H9 (cell line): Measurements from ENCODE around the gene BAG3. TPM values are rescaled to one million over a fixed set of nuclear protein-coding genes. Genes with fewer than 3 reads are reported as not detected.
A peak's percentile ranks its signal among the peaks of the same experiment; 100 is the strongest.

Experiments used
- DNase-seq: peaks from one replicate; pipeline ENCODE4 v3.0.0-alpha.2; 2017
- H2AFZ ChIP-seq: one replicate; pipeline ENCODE4 v1.6.1; 2013; ENCODE audit warnings: mild to moderate bottlenecking, low read length, control low read depth, moderate library complexity
- H2AK5ac ChIP-seq: 2 replicates; pipeline ENCODE4 v1.6.1; 2013; ENCODE audit warnings: low read length, control low read depth, mixed read lengths; ENCODE audit not compliant: insufficient read length
- H2BK120ac ChIP-seq: one replicate; pipeline ENCODE4 v1.6.1; 2013; ENCODE audit warnings: low read depth, mild to moderate bottlenecking, low read length, control low read depth, inconsistent platforms; ENCODE audit not compliant: poor library complexity, severe bottlenecking
- H2BK12ac ChIP-seq: 2 replicates; pipeline ENCODE4 v1.6.1; 2013; ENCODE audit warnings: low read length, control low read depth, mixed read lengths, low read depth; ENCODE audit not compliant: insufficient read length
- H2BK15ac ChIP-seq: 2 replicates; pipeline ENCODE4 v1.6.1; 2013; ENCODE audit warnings: low read depth, low read length, control low read depth
- H2BK20ac ChIP-seq: one replicate; pipeline ENCODE4 v1.6.1; 2013; ENCODE audit warnings: low read depth, mild to moderate bottlenecking, low read length, control low read depth, inconsistent platforms; ENCODE audit not compliant: poor library complexity, severe bottlenecking
- H2BK5ac ChIP-seq: 2 replicates; pipeline ENCODE4 v1.6.1; 2013; ENCODE audit warnings: low read length, control low read depth, mixed read lengths; ENCODE audit not compliant: insufficient read length
- H3K14ac ChIP-seq: 2 replicates; pipeline ENCODE4 v1.6.1; 2013; ENCODE audit warnings: low read length, control low read depth; ENCODE audit not compliant: insufficient read depth
- H3K18ac ChIP-seq: 2 replicates; pipeline ENCODE4 v1.6.1; 2013; ENCODE audit warnings: low read depth, mild to moderate bottlenecking, mixed read lengths, low read length, control low read depth; ENCODE audit not compliant: insufficient read length
- H3K23ac ChIP-seq: 2 replicates; pipeline ENCODE4 v1.6.1; 2013; ENCODE audit warnings: low read length, control low read depth, mixed read lengths, low read depth; ENCODE audit not compliant: insufficient read length
- H3K23me2 ChIP-seq: 2 replicates; pipeline ENCODE4 v1.6.1; 2013; ENCODE audit warnings: low read depth, mild to moderate bottlenecking, mixed read lengths, low read length, control low read depth; ENCODE audit not compliant: insufficient read length, poor library complexity, severe bottlenecking
- H3K27ac ChIP-seq: 2 replicates; pipeline ENCODE4 v1.5.1; 2013; ENCODE audit warnings: low read length, control low read depth, mixed read lengths, low read depth; ENCODE audit not compliant: insufficient read length
- H3K27me3 ChIP-seq: 2 replicates; pipeline ENCODE4 v1.6.1; 2013; ENCODE audit warnings: low read length, control low read depth, inconsistent platforms; ENCODE audit not compliant: insufficient read depth
- H3K4ac ChIP-seq: 2 replicates; pipeline ENCODE4 v1.6.1; 2013; ENCODE audit warnings: low read depth, mild to moderate bottlenecking, control low read depth, inconsistent platforms, low read length, moderate library complexity
- H3K4me1 ChIP-seq: 2 replicates; pipeline ENCODE4 v1.6.1; 2013; ENCODE audit warnings: low read length, control low read depth, inconsistent platforms; ENCODE audit not compliant: insufficient read depth
- H3K4me2 ChIP-seq: 2 replicates; pipeline ENCODE4 v1.6.1; 2013; ENCODE audit warnings: low read length, control low read depth, mixed read lengths; ENCODE audit not compliant: insufficient read length, insufficient read depth
- H3K56ac ChIP-seq: 2 replicates; pipeline ENCODE4 v1.6.1; 2013; ENCODE audit warnings: low read depth, mild to moderate bottlenecking, mixed read lengths, low read length, control low read depth; ENCODE audit not compliant: insufficient read length
- H3K79me1 ChIP-seq: 2 replicates; pipeline ENCODE4 v1.6.1; 2013; ENCODE audit warnings: low read depth, mild to moderate bottlenecking, moderate library complexity, low read length, control low read depth, inconsistent platforms; ENCODE audit not compliant: insufficient read depth, poor library complexity, severe bottlenecking
- H3K79me2 ChIP-seq: 2 replicates; pipeline ENCODE4 v1.6.1; 2013; ENCODE audit warnings: low read length, control low read depth, inconsistent platforms; ENCODE audit not compliant: insufficient read depth
- H3K9ac ChIP-seq: 2 replicates; pipeline ENCODE4 v1.6.1; 2013; ENCODE audit warnings: low read length, control low read depth, mixed read lengths; ENCODE audit not compliant: insufficient read length; ENCODE audit errors: extremely low read depth
- H3K9me3 ChIP-seq: one replicate; pipeline ENCODE4 v1.6.1; 2013; ENCODE audit warnings: low read depth, low read length, inconsistent platforms; ENCODE audit not compliant: control insufficient read depth
- H3T11ph ChIP-seq: one replicate; pipeline ENCODE4 v1.6.1; 2013; ENCODE audit warnings: mild to moderate bottlenecking, low read length, control low read depth, inconsistent platforms
- H4K20me1 ChIP-seq: one replicate; pipeline ENCODE4 v1.6.1; 2013; ENCODE audit not compliant: control insufficient read depth, insufficient read length, insufficient read depth
- H4K5ac ChIP-seq: 2 replicates; pipeline ENCODE4 v1.6.1; 2013; ENCODE audit warnings: low read depth, mild to moderate bottlenecking, mixed read lengths, low read length, control low read depth; ENCODE audit not compliant: insufficient read length
- H4K8ac ChIP-seq: replicated peaks from 2 replicates; pipeline ENCODE4 v1.6.1; 2013; ENCODE audit warnings: low read length, control low read depth, mixed read lengths, low read depth; ENCODE audit not compliant: insufficient read length
- H4K91ac ChIP-seq: 2 replicates; pipeline ENCODE4 v1.6.1; 2013; ENCODE audit warnings: low read depth, mild to moderate bottlenecking, moderate library complexity, mixed read lengths, low read length, control low read depth; ENCODE audit not compliant: insufficient read length
- H3K27ac Mint-ChIP-seq, 3 experiments: 2 replicates in 2 of 3; 3 replicates in 1 of 3; pipeline ENCODE4 v1.8.0; 2020 to 2021; ENCODE audit warnings: mixed read lengths in 3 of 3, mild to moderate bottlenecking in 1 of 3, moderate library complexity in 1 of 3
- H3K27me3 Mint-ChIP-seq: 2 replicates; pipeline ENCODE4 v1.8.0; 2021; ENCODE audit warnings: low read depth, mild to moderate bottlenecking, moderate library complexity, mixed read lengths
- H3K36me3 Mint-ChIP-seq, 3 experiments: 2 replicates in 2 of 3; 3 replicates in 1 of 3; pipeline ENCODE4 v1.8.0; 2020 to 2021; ENCODE audit warnings: low read depth in 3 of 3, mixed read lengths in 3 of 3; ENCODE audit not compliant: insufficient read depth in 1 of 3
- H3K4me1 Mint-ChIP-seq, 2 experiments: 2 replicates each; pipeline ENCODE4 v1.8.0; 2020; ENCODE audit warnings: mixed read lengths in 2 of 2
- H3K4me3 Mint-ChIP-seq, 2 experiments: 2 replicates in 1 of 2; 3 replicates in 1 of 2; pipeline ENCODE4 v1.8.0; 2020 to 2021; ENCODE audit warnings: mild to moderate bottlenecking in 2 of 2, mixed read lengths in 2 of 2, moderate library complexity in 1 of 2
- H3K9me3 Mint-ChIP-seq, 2 experiments: 2 replicates in 1 of 2; 3 replicates in 1 of 2; pipeline ENCODE4 v1.8.0; 2020; ENCODE audit warnings: mild to moderate bottlenecking in 2 of 2, mixed read lengths in 2 of 2, moderate library complexity in 1 of 2
- WGBS: extraction: QIAGEN DNeasy Blood & Tissue Kit; methylation state at CpG from one replicate; pipeline ENCODE4 v1.1.7; 2013; ENCODE audit warnings: missing lambda C conversion rate, low lambda C conversion rate, mixed read lengths; ENCODE audit not compliant: insufficient read length; ENCODE audit errors: extremely low coverage; 5-methylcytosine and 5-hydroxymethylcytosine counted together
- total RNA-seq: library from RNA; stranded (reverse); gene quantifications from 2 replicates; pipeline ENCODE4 v1.2.1, GENCODE V29; 2021
- TF ChIP-seq, protein P1 (sequence below): fragments of 200-600 bp; sonication (generic); conservative IDR thresholded peaks from 3 replicates; pipeline ENCODE4 v1.8.0; 2021; ENCODE audit warnings: antibody characterized with exemption, mild to moderate bottlenecking

The BAG3 gene
- total RNA-seq, 1 experiment from 2014 or later = 11.4 TPM

- Histone ChIP-seq H3K14ac (no peak overlapping the region; the same call in 1 of the 2 replicates), H3K79me1 (peaks cover 3% of the 10 kb centered on the region), H3K79me2 (no peaks in the 10 kb centered on the region; the same call in 1 of the 2 replicates), H3K9me3 (no peaks in the 10 kb centered on the region), H2BK20ac (no peak overlapping the region), H2BK15ac (no peak overlapping the region), H4K5ac (no peak overlapping the region), H3K56ac (no peak overlapping the region), H2AFZ (no peak overlapping the region), H3K18ac (peak overlapping the region; percentile 25), H3K4ac (no peak overlapping the region), H3K27me3 (no peaks in the 10 kb centered on the region), H2BK5ac (no peak overlapping the region), H3K4me1 (peaks cover 4% of the 10 kb centered on the region; the same call in 1 of the 2 replicates), H3K23me2 (peaks cover 2% of the 10 kb centered on the region), H3K23ac (no peak overlapping the region), H2BK120ac (no peak overlapping the region), H3T11ph (no peak overlapping the region), H3K9ac (no peak overlapping the region), H3K4me2 (no peak overlapping the region), H4K91ac (no peak overlapping the region), H2BK12ac (no peak overlapping the region), H2AK5ac (no peak overlapping the region), H3K27ac (no peak overlapping the region), H4K20me1 (peaks cover 3% of the 10 kb centered on the region), H4K8ac (no peak overlapping the region)
- DNase-seq = no peak
- H3K4me1 Mint-ChIP-seq = peaks cover 31 to 35% of the 10 kb centered on the region in 2 experiments
- TF ChIP-seq, protein P1, sequence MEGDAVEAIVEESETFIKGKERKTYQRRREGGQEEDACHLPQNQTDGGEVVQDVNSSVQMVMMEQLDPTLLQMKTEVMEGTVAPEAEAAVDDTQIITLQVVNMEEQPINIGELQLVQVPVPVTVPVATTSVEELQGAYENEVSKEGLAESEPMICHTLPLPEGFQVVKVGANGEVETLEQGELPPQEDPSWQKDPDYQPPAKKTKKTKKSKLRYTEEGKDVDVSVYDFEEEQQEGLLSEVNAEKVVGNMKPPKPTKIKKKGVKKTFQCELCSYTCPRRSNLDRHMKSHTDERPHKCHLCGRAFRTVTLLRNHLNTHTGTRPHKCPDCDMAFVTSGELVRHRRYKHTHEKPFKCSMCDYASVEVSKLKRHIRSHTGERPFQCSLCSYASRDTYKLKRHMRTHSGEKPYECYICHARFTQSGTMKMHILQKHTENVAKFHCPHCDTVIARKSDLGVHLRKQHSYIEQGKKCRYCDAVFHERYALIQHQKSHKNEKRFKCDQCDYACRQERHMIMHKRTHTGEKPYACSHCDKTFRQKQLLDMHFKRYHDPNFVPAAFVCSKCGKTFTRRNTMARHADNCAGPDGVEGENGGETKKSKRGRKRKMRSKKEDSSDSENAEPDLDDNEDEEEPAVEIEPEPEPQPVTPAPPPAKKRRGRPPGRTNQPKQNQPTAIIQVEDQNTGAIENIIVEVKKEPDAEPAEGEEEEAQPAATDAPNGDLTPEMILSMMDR = no peak
- H3K36me3 Mint-ChIP-seq = peaks cover 11 to 15% (median 12%) of the 10 kb centered on the region in 3 experiments
- no peaks in the 10 kb centered on the region for H3K27me3 Mint-ChIP-seq
- H3K27ac Mint-ChIP-seq = peak overlapping the region in 1 of 3 experiments; percentile 19; a peak in 3 of 7 replicates
- WGBS = no CpG with 5 or more reads among the region's 12 CpGs
- peaks cover 0 to 4% of the 10 kb centered on the region in 2 experiments; a peak in 2 of 5 replicates for H3K9me3 Mint-ChIP-seq
- H3K4me3 Mint-ChIP-seq = no peak overlapping the region
Measured at GRCh38 chr10:119663866-119664698, 12.9 kb downstream of the BAG3 start.
